DND-41 (cell line): ENCODE measurements around the gene TRAK1.
A peak's percentile ranks its signal among the peaks of the same experiment; 100 is the strongest.

Source experiments
- ATAC-seq: fragments of 200-7000 bp; cut with Tn5 transposase; 3 replicates; pipeline ENCODE4 v1.9.1; 2021; ENCODE audit warnings: low read depth; ENCODE audit not compliant: insufficient read depth
- DNase-seq: peaks from one replicate; pipeline ENCODE4 v3.0.0-alpha.2; 2020
- H2AFZ ChIP-seq: 2 replicates; pipeline ENCODE4 v1.6.0; 2012; ENCODE audit warnings: low read depth, low read length
- H3K27ac ChIP-seq: 2 replicates; pipeline ENCODE4 v1.5.1; 2012; ENCODE audit warnings: low read length, inconsistent platforms
- H3K27me3 ChIP-seq: fragments of 200-600 bp; sonication (generic); 2 replicates; pipeline ENCODE4 v1.6.0; 2012; ENCODE audit warnings: low read length, mild to moderate bottlenecking, inconsistent platforms; ENCODE audit not compliant: insufficient read depth, poor library complexity
- H3K36me3 ChIP-seq: 2 replicates; pipeline ENCODE4 v1.5.1; 2012; ENCODE audit warnings: low read length, inconsistent platforms; ENCODE audit not compliant: insufficient read depth
- H3K4me1 ChIP-seq: 2 replicates; pipeline ENCODE4 v1.5.1; 2012; ENCODE audit warnings: mild to moderate bottlenecking, low read length; ENCODE audit not compliant: insufficient read depth
- H3K4me2 ChIP-seq: 2 replicates; pipeline ENCODE4 v1.6.0; 2012; ENCODE audit warnings: mild to moderate bottlenecking, moderate library complexity, low read length, inconsistent platforms; ENCODE audit not compliant: insufficient read depth
- H3K4me3 ChIP-seq, 2 experiments: fragments of 200-600 bp in 1 of 2; shearing (Covaris generic) in 1 of 2; 2 replicates each; pipeline ENCODE4 v1.5.1; 2012 to 2016; ENCODE audit warnings: inconsistent platforms in 2 of 2, low read length in 2 of 2, mild to moderate bottlenecking in 2 of 2, low read depth in 1 of 2, moderate library complexity in 1 of 2
- H3K79me2 ChIP-seq: 2 replicates; pipeline ENCODE4 v1.6.0; 2012; ENCODE audit warnings: low read length, inconsistent platforms; ENCODE audit not compliant: insufficient read depth
- H3K9ac ChIP-seq: 2 replicates; pipeline ENCODE4 v1.6.0; 2012; ENCODE audit warnings: low read depth, mild to moderate bottlenecking, inconsistent platforms, low read length, moderate library complexity
- H3K9me3 ChIP-seq: 2 replicates; pipeline ENCODE4 v1.5.1; 2012; ENCODE audit warnings: low read length, moderate library complexity, mild to moderate bottlenecking, inconsistent platforms; ENCODE audit not compliant: insufficient read depth, severe bottlenecking
- H4K20me1 ChIP-seq: 2 replicates; pipeline ENCODE4 v1.6.0; 2012; ENCODE audit warnings: low read length; ENCODE audit not compliant: insufficient read depth
- CTCF ChIP-seq: IDR thresholded peaks from 2 replicates; pipeline ENCODE4 v1.5.1; 2012; ENCODE audit warnings: borderline replicate concordance, low read length, moderate library complexity, mild to moderate bottlenecking; ENCODE audit not compliant: poor library complexity, severe bottlenecking; ENCODE audit errors: extremely low read depth
- EZH2 ChIP-seq: IDR thresholded peaks from 3 replicates; pipeline ENCODE4 v1.6.1; 2012; ENCODE audit warnings: borderline replicate concordance, low read depth, mild to moderate bottlenecking, moderate library complexity, low read length, inconsistent platforms; ENCODE audit not compliant: severe bottlenecking

The TRAK1 gene

GRCh38 chr3:42216931-42217333 is 125.8 kb downstream of the TRAK1 start:
- TF ChIP-seq CTCF (no peak), EZH2 (no peak)
- ATAC-seq: peak; percentile 85
- peaks cover 26% of the 10 kb centered on the region for H3K4me1 ChIP-seq

DNA sequence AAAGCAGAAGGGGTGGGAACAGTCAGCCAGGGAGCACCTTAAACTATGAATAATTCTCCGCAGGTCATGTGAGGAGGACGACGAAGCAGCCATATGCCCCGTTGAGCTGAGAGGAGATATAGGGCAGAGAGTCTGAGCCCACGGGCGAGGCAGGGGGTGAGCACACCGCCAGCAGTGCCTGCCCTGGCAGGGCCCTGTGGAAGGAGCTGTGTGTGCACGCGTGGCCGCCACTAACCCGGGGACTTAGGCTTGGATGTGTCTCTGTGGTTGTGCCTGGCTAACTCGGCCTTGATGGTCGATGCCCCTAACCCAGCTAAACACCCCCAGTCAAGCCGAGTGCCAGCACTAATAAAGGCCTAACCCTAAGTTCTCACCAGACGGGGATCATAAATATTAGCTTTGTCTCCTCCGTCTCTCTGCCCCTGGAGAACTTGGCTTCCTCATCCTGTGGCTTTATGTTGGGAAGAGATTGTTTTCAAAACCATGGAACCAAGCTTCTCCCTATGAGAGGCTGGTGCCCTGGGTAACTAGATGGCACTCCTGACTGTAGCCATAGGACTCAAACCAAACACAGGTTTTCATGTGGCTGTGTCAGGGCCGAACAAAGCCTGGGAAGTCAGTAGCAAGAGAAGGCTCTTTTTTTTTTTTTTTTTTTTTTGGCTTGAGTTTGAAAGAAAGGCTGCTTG is 129.4 kb downstream of the TRAK1 start:
- ATAC-seq: no peak
- no peaks in the 10 kb centered on the region for H3K9me3 ChIP-seq
- no peak overlapping the region for H2AFZ ChIP-seq
- no peak overlapping the region for H3K9ac ChIP-seq
- no peaks in the 10 kb centered on the region for H4K20me1 ChIP-seq
- peaks cover 23% of the 10 kb centered on the region for H3K4me1 ChIP-seq
- TF ChIP-seq CTCF (no peak), EZH2 (no peak)
- peaks cover 18% of the 10 kb centered on the region for H3K36me3 ChIP-seq
- no peak overlapping the region for H3K4me2 ChIP-seq
- DNase-seq: no peak
- no peak overlapping the region for H3K27ac ChIP-seq
- no peak overlapping the region for H3K4me3 ChIP-seq
- no peaks in the 10 kb centered on the region for H3K27me3 ChIP-seq
- H3K79me2 ChIP-seq: no peaks in the 10 kb centered on the region

More at GRCh38 chr3:42216931-42217333, 125.8 kb downstream of the TRAK1 start:
- Histone ChIP-seq H2AFZ (peak overlapping the region; percentile 43), H3K27me3 (no peaks in the 10 kb centered on the region), H3K9me3 (no peaks in the 10 kb centered on the region), H3K36me3 (peaks cover under 1% of the 10 kb centered on the region; the same call in 1 of the 2 replicates), H3K9ac (peak overlapping the region; percentile 24; the same call in 1 of the 2 replicates), H4K20me1 (no peaks in the 10 kb centered on the region), H3K4me2 (peak overlapping the region; percentile 52), H3K79me2 (no peaks in the 10 kb centered on the region), H3K4me3 (no peak overlapping the region), H3K27ac (peak overlapping the region; percentile 69)
- DNase-seq: peak; percentile 80

DNA sequence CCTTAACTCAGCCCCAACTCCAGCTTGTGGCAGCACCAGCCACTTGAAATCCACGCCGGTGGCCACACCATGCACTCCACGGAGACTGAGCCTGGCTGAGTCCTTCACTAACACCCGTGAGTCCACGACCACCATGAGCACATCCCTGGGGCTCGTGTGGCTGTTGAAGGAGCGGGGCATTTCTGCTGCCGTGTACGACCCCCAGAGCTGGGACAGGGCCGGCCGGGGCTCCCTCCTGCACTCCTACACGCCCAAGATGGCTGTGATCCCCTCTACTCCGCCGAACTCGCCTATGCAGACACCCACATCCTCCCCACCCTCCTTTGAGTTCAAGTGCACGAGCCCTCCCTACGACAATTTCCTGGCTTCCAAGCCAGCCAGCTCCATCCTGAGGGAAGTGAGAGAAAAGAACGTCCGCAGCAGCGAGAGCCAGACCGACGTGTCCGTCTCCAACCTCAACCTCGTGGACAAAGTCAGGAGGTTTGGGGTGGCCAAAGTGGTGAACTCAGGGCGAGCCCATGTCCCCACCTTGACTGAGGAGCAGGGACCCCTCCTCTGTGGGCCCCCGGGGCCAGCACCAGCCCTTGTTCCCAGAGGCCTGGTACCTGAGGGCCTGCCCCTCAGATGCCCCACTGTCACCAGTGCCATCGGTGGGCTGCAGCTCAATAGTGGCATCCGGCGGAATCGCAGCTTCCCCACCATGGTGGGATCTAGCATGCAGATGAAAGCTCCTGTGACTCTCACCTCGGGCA is 132.0 kb downstream of the TRAK1 start:
- Histone ChIP-seq H3K4me1 (no peaks in the 10 kb centered on the region), H3K27me3 (no peaks in the 10 kb centered on the region), H3K27ac (no peak overlapping the region), H3K79me2 (no peaks in the 10 kb centered on the region), H3K9me3 (no peaks in the 10 kb centered on the region), H3K36me3 (peaks cover 18% of the 10 kb centered on the region), H3K9ac (no peak overlapping the region), H4K20me1 (no peaks in the 10 kb centered on the region), H3K4me2 (no peak overlapping the region), H3K4me3 (no peak overlapping the region), H2AFZ (no peak overlapping the region)
- ATAC-seq (no peak), DNase-seq (no peak)
- TF ChIP-seq EZH2: no peak
- TF ChIP-seq CTCF: no peak
